Measurements from ENCODE around the gene TMEM255B.

Gene TMEM255B

GRCh38 chr13:113796211-113796963 lies 37.4 kb downstream of the TMEM255B start:
- TF ChIP-seq CTCF (conservative IDR thresholded peaks at IDR 0.05; ENCODE audit: low read length) = no peak
- no peak overlapping the region for H3K4me3 ChIP-seq (ENCODE audit: low read length)
- DNase-seq (ENCODE audit: low read depth) = no peak

GRCh38 chr13:113796964-113797676 lies 38.1 kb downstream of the TMEM255B start:
- no peak overlapping the region for H3K4me3 ChIP-seq (ENCODE audit: low read length)
- DNase-seq (ENCODE audit: low read depth) = no peak
- no peak for TF ChIP-seq CTCF (conservative IDR thresholded peaks at IDR 0.05; ENCODE audit: low read length)

- no peak for TF ChIP-seq CTCF (conservative IDR thresholded peaks at IDR 0.05; ENCODE audit: low read length)
- DNase-seq (ENCODE audit: low read depth) = no peak
- H3K4me3 ChIP-seq (ENCODE audit: low read length) = no peak overlapping the region
Measured at GRCh38 chr13:113798200-113798811, 39.3 kb downstream of the TMEM255B start.

- H3K4me3 ChIP-seq (ENCODE audit: low read length) = no peak overlapping the region
- DNase-seq (ENCODE audit: low read depth) = no peak
- no peak for TF ChIP-seq CTCF (conservative IDR thresholded peaks at IDR 0.05; ENCODE audit: low read length)
Measured at GRCh38 chr13:113800576-113800926, 41.5 kb downstream of the TMEM255B start.

GRCh38 chr13:113801289-113801961 lies 42.4 kb downstream of the TMEM255B start:
- TF ChIP-seq CTCF (conservative IDR thresholded peaks at IDR 0.05; ENCODE audit: low read length) = no peak
- no peak overlapping the region for H3K4me3 ChIP-seq (ENCODE audit: low read length)
- no peak for DNase-seq (ENCODE audit: low read depth)

- TF ChIP-seq CTCF (conservative IDR thresholded peaks at IDR 0.05; ENCODE audit: low read length) = 0 out of 2 replicates have a peak, but pooled peaks have one; percentile 11
- no peak overlapping the region for H3K4me3 ChIP-seq (ENCODE audit: low read length)
- DNase-seq (ENCODE audit: low read depth) = peak; percentile 81
Measured at GRCh38 chr13:113802090-113802531, 43.1 kb downstream of the TMEM255B start.
